ENCODE measurements around the gene ZNF304.
"Not testable (repeated sequence)": the region's sequence is repeated elsewhere in the genome, so short reads cannot be mapped to it uniquely, and the experiment has no call there.

DNA sequence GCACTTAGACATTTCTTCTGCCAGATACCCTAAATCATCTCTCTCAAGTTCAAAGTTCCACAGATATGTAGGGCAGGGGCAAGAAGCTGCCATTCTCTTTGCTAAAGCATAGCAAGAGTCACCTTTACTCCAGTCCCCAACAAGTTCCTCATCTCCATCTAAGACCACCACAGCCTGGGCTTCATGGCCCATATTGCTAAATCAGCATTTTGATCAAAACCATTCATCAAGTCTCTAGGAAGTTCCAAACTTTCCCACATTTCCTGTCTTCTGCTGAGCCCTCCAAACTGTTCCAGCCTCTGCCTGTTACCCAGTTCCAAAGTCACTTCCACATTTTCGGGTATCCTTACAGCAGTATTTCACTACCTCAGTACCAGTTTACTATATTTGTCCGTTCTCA is 23.6 kb downstream of the ZNF304 start:
- TF ChIP-seq POLR2A (IDR thresholded peaks at IDR 0.05): not testable (repeated sequence)
- TF ChIP-seq, protein P1, sequence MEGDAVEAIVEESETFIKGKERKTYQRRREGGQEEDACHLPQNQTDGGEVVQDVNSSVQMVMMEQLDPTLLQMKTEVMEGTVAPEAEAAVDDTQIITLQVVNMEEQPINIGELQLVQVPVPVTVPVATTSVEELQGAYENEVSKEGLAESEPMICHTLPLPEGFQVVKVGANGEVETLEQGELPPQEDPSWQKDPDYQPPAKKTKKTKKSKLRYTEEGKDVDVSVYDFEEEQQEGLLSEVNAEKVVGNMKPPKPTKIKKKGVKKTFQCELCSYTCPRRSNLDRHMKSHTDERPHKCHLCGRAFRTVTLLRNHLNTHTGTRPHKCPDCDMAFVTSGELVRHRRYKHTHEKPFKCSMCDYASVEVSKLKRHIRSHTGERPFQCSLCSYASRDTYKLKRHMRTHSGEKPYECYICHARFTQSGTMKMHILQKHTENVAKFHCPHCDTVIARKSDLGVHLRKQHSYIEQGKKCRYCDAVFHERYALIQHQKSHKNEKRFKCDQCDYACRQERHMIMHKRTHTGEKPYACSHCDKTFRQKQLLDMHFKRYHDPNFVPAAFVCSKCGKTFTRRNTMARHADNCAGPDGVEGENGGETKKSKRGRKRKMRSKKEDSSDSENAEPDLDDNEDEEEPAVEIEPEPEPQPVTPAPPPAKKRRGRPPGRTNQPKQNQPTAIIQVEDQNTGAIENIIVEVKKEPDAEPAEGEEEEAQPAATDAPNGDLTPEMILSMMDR (IDR thresholded peaks at IDR 0.05): not testable (repeated sequence)
